CD4-positive, alpha-beta T cell treated with Interferon alpha-2 for 1 hour (primary cell): ENCODE data around the gene HOXB9.

Source experiments
- DNase-seq, 2 donors: peaks; one replicate each; pipeline ENCODE4 v3.0.0-alpha.2; 2020 to 2022

Gene HOXB9

GRCh38 chr17:48610282-48611211 is 15.6 kb downstream of the HOXB9 start, which contains the start of gene HOXB7:
Gene HOXB7 (minus strand): TSS chr17:48611017. CDS start chr17:48610918, 99 bp downstream.
- peak; percentile 32 to 66 for DNase-seq

GRCh38 chr17:48609759-48610281 is 16.3 kb downstream of the HOXB9 start:
- no peak for DNase-seq

- no peak for DNase-seq
Observed at GRCh38 chr17:48609033-48609432, 17.1 kb downstream of the HOXB9 start.

GRCh38 chr17:48608494-48608834 is 17.7 kb downstream of the HOXB9 start:
- no peak for DNase-seq

GRCh38 chr17:48606892-48607614 is 19.1 kb downstream of the HOXB9 start:
- no peak for DNase-seq

- no peak for DNase-seq
Observed at GRCh38 chr17:48605991-48606891, 19.9 kb downstream of the HOXB9 start.

- DNase-seq = no peak
Observed at GRCh38 chr17:48605409-48605919, 20.7 kb downstream of the HOXB9 start.

- no peak for DNase-seq
Observed at GRCh38 chr17:48604770-48605329, 21.3 kb downstream of the HOXB9 start, which contains the start of gene HOXB6. Gene HOXB6 (minus strand): TSS chr17:48604986. CDS start chr17:48598150, 6,836 bp downstream.

- no peak for DNase-seq
Observed at GRCh38 chr17:48603959-48604769, 22.0 kb downstream of the HOXB9 start.

GRCh38 chr17:48601539-48602425 is 24.4 kb downstream of the HOXB9 start:
- no peak for DNase-seq

- DNase-seq = no peak
Observed at GRCh38 chr17:48601207-48601538, 25.0 kb downstream of the HOXB9 start.

GRCh38 chr17:48600244-48601098 is 25.7 kb downstream of the HOXB9 start:
- DNase-seq = no peak

GRCh38 chr17:48599354-48599753 is 26.8 kb downstream of the HOXB9 start:
- no peak for DNase-seq

- no peak for DNase-seq
Observed at GRCh38 chr17:48598736-48599135, 27.4 kb downstream of the HOXB9 start.

- peak; percentile 27 to 53 for DNase-seq
Observed at GRCh38 chr17:48597778-48598631, 28.2 kb downstream of the HOXB9 start.

- DNase-seq = no peak
Observed at GRCh38 chr17:48597528-48597777, 28.7 kb downstream of the HOXB9 start.

GRCh38 chr17:48596735-48597527 is 29.2 kb downstream of the HOXB9 start:
- no peak for DNase-seq
